Prostate gland (tissue), 2 donors: ENCODE measurements around the gene CDC14C. TPM values are rescaled to one million over a fixed set of nuclear protein-coding genes. Genes with fewer than 3 reads are reported as not detected.

ENCODE experiments used
- DNase-seq: peaks from one replicate; pipeline ENCODE4 v3.0.0-alpha.2; 2019; ENCODE audit warnings: low spot score
- H3K27ac ChIP-seq, 2 donors: fragments of 200-600 bp; sonication (generic); 2 replicates each; pipeline ENCODE4 v1.5.1; 2017 to 2019
- H3K27me3 ChIP-seq: fragments of 200-600 bp; sonication (generic); replicated peaks from 2 replicates; pipeline ENCODE4 v1.5.1; 2019; ENCODE audit not compliant: insufficient read depth
- H3K36me3 ChIP-seq, 2 donors: fragments of 200-600 bp; sonication (generic); 1 replicate in 1 of 2; 2 replicates in 1 of 2; pipeline versions ENCODE4 v1.5.1 to v1.8.1; 2017 to 2019
- H3K4me1 ChIP-seq: fragments of 200-600 bp; sonication (generic); replicated peaks from 2 replicates; pipeline ENCODE4 v1.5.1; 2019
- H3K4me3 ChIP-seq, 2 donors: fragments of 200-600 bp; sonication (generic); 2 replicates each; pipeline ENCODE4 v1.5.1; 2017 to 2019
- H3K9me3 ChIP-seq: fragments of 200-600 bp; sonication (generic); 2 replicates; pipeline ENCODE4 v1.5.1; 2017
- POLR2A ChIP-seq: fragments of 450-650 bp; IDR thresholded peaks from one replicate; pipeline ENCODE4 v1.6.1; 2016; ENCODE audit warnings: antibody characterized with exemption, mild to moderate bottlenecking
- POLR2AphosphoS5 ChIP-seq: sonication (generic); formaldehyde crosslinking; IDR thresholded peaks from one replicate; pipeline ENCODE4 v1.6.1; 2017; ENCODE audit warnings: antibody characterized with exemption
- WGBS: methylation state at CpG from one replicate; pipeline ENCODE4 v1.1.5; 2018; 5-methylcytosine and 5-hydroxymethylcytosine counted together
- intact Hi-C: fragments of 100-400 bp; cut with DNase I; formaldehyde crosslinking; loops from one replicate; pipeline ENCODE4 v1.14.2; 2022
- total RNA-seq, 2 donors: library from RNA; depleted of rRNA; stranded (reverse); fragments of >200 nt; gene quantifications; one replicate each; pipeline ENCODE4 v1.1.0, GENCODE V29; 2016
- TF ChIP-seq, protein P1 (sequence below), 4 experiments: fragments of 200-600 bp in 2 of 4; fragments of 450-650 bp in 2 of 4; sonication (generic) in 2 of 4; IDR thresholded peaks; 1 replicate in 3 of 4; 2 replicates in 1 of 4; pipeline ENCODE4 v1.5.1; 2016 to 2019; ENCODE audit warnings: antibody characterized with exemption in 4 of 4, mild to moderate bottlenecking in 2 of 4, moderate library complexity in 2 of 4

Gene CDC14C
- under 1 TPM in 1 of 2 donors, not detected in 1; 0.91 TPM for total RNA-seq

DNA sequence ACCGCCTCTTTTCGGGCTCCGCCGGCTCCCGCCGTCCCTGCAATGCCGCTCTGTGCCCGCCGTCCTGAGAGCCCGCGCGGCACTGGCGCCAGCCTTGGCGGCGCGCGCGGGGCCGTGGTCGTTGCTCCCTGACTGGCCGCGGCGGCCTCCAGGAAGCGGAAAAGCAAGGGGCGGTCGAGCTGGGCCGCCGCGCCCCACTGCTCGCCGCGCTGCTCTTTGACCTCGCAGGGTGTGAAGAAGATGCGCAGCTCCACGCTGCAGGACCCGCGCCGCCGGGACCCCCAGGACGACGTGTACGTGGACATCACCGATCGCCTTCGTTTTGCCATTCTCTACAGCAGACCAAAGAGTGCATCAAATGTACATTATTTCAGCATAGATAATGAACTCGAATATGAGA, at the start of gene CDC14C:
TSS of gene CDC14C (plus strand) at position 115 of the 400 bp plus-strand sequence. CDS start at position 241, 126 bp downstream.
- 96% methylated on average over 40 of the region's 46 CpGs for WGBS
- Histone ChIP-seq H3K27me3 (no peaks in the 10 kb centered on the region), H3K27ac (no peak within 1 kb of the TSS), H3K36me3 (no peaks in the 10 kb centered on the region), H3K4me1 (no peaks in the 10 kb centered on the region), H3K9me3 (no peaks in the 10 kb centered on the region), H3K4me3 (no peak within 1 kb of the TSS)
- TF ChIP-seq POLR2A, result no peak
- no peak for TF ChIP-seq POLR2AphosphoS5
- TF ChIP-seq, protein P1, sequence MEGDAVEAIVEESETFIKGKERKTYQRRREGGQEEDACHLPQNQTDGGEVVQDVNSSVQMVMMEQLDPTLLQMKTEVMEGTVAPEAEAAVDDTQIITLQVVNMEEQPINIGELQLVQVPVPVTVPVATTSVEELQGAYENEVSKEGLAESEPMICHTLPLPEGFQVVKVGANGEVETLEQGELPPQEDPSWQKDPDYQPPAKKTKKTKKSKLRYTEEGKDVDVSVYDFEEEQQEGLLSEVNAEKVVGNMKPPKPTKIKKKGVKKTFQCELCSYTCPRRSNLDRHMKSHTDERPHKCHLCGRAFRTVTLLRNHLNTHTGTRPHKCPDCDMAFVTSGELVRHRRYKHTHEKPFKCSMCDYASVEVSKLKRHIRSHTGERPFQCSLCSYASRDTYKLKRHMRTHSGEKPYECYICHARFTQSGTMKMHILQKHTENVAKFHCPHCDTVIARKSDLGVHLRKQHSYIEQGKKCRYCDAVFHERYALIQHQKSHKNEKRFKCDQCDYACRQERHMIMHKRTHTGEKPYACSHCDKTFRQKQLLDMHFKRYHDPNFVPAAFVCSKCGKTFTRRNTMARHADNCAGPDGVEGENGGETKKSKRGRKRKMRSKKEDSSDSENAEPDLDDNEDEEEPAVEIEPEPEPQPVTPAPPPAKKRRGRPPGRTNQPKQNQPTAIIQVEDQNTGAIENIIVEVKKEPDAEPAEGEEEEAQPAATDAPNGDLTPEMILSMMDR (IDR thresholded peaks at IDR 0.05), result no peak
- no peak for DNase-seq
- intact Hi-C loops, result no loop called here

DNA sequence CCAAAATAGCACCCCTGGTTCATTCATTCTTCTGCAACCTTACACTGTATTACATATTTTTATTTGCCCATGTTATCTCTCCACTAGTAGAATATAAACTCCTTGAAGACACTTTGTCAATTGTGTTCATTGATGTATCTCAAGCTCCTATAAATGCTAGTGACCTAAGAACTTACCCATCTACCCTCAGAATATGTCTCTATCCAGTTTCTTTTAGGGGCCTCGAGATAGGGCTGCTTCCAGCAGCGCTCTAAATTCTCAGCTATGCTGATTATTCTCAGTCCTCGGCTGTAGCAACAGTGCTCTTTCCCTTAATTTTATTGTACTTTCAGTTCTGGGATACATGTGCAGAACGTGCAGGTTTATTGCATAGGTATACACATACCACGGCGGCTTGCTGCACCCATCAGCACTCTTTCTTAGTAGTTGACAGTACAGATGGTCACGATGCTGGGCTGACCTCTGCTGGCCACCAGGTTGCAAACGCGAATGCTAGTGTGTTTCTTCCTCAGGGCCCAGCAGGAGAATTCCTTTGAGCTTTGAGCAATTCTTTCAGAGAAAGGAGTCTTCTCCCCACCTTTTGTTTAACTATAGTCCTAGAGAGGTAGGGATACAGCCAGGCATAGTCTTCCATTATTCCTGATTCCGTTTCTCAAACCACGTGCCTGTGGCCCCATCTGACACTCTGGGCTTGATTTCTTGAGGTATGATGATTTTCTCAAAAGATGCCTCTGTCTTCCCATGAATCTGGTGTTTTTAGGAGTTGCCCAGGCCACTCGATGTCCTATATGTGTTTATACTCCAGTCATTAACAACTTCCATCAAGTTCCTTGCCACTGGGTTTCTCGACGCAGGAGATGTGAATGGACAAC, 49.1 kb upstream of the CDC14C start:
- H3K4me1 ChIP-seq, result no peaks in the 10 kb centered on the region
- H3K9me3 ChIP-seq, result no peaks in the 10 kb centered on the region
- peak; percentile 10 for DNase-seq
- TF ChIP-seq POLR2AphosphoS5 (no peak), POLR2A (no peak)
- TF ChIP-seq, protein P1 (IDR thresholded peaks at IDR 0.05), result peak in 2 of 4 experiments; percentile 8 to 15
- no peaks in the 10 kb centered on the region for H3K36me3 ChIP-seq
- no peaks in the 10 kb centered on the region for H3K27me3 ChIP-seq
- no peak overlapping the region for H3K27ac ChIP-seq
- intact Hi-C loops, result no loop called here
- WGBS, result 45% methylated on average over 14 of the region's 14 CpGs
- H3K4me3 ChIP-seq, result no peak overlapping the region

DNA sequence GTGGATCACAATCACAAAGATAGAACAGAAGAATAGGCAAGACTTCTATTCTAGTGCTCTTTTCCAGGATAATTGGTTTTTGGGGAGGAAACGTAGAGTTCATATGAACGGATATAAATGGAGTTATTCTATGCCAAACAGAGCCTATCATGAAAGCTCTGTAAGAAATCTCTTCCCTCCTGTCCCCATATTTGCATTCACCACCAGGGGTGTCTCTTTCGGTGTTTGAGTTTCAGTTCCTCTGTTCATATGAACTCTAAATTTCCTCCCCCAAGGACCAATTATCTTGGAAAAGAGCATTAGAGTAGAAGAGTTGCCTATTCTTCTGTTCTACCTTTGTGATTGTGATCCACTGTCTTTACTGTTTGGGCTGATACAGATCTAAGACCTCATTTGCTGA, 48.3 kb upstream of the CDC14C start:
- DNase-seq, result no peak
- H3K4me1 ChIP-seq, result no peaks in the 10 kb centered on the region
- 82% methylated on average over 3 of the region's 3 CpGs for WGBS
- H3K4me3 ChIP-seq, result no peak overlapping the region
- H3K36me3 ChIP-seq, result no peaks in the 10 kb centered on the region
- no peaks in the 10 kb centered on the region for H3K9me3 ChIP-seq
- TF ChIP-seq POLR2AphosphoS5, result no peak
- no peaks in the 10 kb centered on the region for H3K27me3 ChIP-seq
- H3K27ac ChIP-seq, result no peak overlapping the region
- intact Hi-C loops, result no loop called here

DNA sequence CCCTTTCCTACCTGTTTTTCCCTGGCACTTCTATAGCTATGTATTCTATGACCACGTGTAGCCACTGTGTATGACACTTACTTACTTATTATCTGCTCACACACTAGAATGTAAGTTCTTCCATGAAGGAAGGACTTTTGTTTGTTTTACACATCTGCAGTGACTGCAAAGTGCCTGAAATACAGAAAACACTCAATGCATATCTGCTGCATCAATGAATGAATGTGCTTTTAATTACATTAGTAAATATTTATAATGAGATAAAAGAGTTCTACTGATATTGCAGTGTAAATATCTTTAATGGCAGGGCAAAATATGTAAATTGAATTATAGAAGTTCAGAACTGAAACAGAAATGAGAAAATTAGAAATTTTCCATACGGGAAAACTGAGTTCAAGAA, 43.5 kb upstream of the CDC14C start:
- no peaks in the 10 kb centered on the region for H3K9me3 ChIP-seq
- no peaks in the 10 kb centered on the region for H3K27me3 ChIP-seq
- H3K4me1 ChIP-seq, result no peaks in the 10 kb centered on the region
- TF ChIP-seq POLR2A (no peak), POLR2AphosphoS5 (no peak)
- TF ChIP-seq, protein P1 (IDR thresholded peaks at IDR 0.05), result no peak
- WGBS, result 54% methylated on average over 2 of the region's 2 CpGs
- no peak overlapping the region for H3K4me3 ChIP-seq
- H3K27ac ChIP-seq, result no peak overlapping the region
- intact Hi-C loops, result no loop called here
- no peaks in the 10 kb centered on the region for H3K36me3 ChIP-seq
- no peak for DNase-seq

DNA sequence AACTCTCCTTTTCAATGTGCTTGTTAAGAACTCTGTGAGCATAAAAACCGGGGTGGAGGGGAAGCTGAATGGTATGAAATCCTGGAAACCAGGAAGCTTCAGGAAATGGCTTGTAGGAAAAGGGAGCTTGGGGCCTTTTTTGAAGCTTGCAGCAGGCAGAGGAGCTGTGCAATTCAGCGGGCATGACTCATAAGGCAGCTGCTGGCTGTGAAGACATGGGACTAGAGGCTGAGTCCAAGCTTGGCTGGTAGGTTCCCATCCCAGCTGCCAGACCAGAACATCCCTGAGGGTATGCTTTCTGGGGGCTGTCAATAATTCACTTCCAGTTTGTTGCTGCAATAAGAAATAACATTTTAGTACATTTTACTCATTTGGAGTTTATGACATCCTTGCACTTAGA, 36.8 kb upstream of the CDC14C start:
- DNase-seq, result no peak
- 57% methylated on average over 2 of the region's 2 CpGs for WGBS
- no peak for TF ChIP-seq POLR2AphosphoS5
- Histone ChIP-seq H3K27ac (no peak overlapping the region), H3K36me3 (no peaks in the 10 kb centered on the region), H3K27me3 (no peaks in the 10 kb centered on the region), H3K9me3 (no peaks in the 10 kb centered on the region), H3K4me1 (no peaks in the 10 kb centered on the region), H3K4me3 (no peak overlapping the region)
- intact Hi-C loops, result no loop called here

DNA sequence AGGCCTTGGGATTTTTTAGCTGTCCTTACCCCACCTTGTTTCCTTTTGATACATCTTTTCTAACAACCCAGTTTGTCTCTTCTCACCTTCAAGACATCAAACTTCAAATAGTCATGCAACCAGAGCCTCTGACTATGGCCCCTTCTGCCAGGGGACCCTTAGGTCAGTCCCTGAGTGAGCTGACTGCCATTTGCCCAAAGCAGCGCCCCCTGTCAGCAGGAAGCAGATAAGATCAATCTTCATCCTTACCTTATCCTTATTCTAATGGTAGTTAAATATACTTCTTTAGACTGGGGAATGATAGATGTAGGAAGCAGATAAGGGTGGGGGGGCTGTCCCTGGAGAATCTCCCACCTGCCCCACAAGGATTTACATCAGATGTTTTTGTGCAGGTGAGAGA, 29.8 kb upstream of the CDC14C start:
- no peaks in the 10 kb centered on the region for H3K27me3 ChIP-seq
- no peaks in the 10 kb centered on the region for H3K4me1 ChIP-seq
- WGBS, result 50% methylated on average over 1 of the region's 1 CpG

More for the DNA sequence above, 29.8 kb upstream of the CDC14C start:
- intact Hi-C loops, result no loop called here
- DNase-seq, result no peak
- no peak overlapping the region for H3K4me3 ChIP-seq
- no peaks in the 10 kb centered on the region for H3K9me3 ChIP-seq
- H3K27ac ChIP-seq, result no peak overlapping the region
- no peaks in the 10 kb centered on the region for H3K36me3 ChIP-seq
- TF ChIP-seq POLR2AphosphoS5 (no peak), POLR2A (no peak)
- TF ChIP-seq, protein P1 (IDR thresholded peaks at IDR 0.05), result no peak
